DND-41 (cell line): ENCODE measurements around the gene VSIG10.

Experiments
- ATAC-seq: fragments of 200-7000 bp; cut with Tn5 transposase; 3 replicates; pipeline ENCODE4 v1.9.1; 2021; ENCODE audit warnings: low read depth; ENCODE audit not compliant: insufficient read depth
- DNase-seq: peaks from one replicate; pipeline ENCODE4 v3.0.0-alpha.2; 2020
- H2AFZ ChIP-seq: 2 replicates; pipeline ENCODE4 v1.6.0; 2012; ENCODE audit warnings: low read depth, low read length
- H3K27ac ChIP-seq: 2 replicates; pipeline ENCODE4 v1.5.1; 2012; ENCODE audit warnings: low read length, inconsistent platforms
- H3K27me3 ChIP-seq: fragments of 200-600 bp; sonication (generic); 2 replicates; pipeline ENCODE4 v1.6.0; 2012; ENCODE audit warnings: low read length, mild to moderate bottlenecking, inconsistent platforms; ENCODE audit not compliant: insufficient read depth, poor library complexity
- H3K36me3 ChIP-seq: 2 replicates; pipeline ENCODE4 v1.5.1; 2012; ENCODE audit warnings: low read length, inconsistent platforms; ENCODE audit not compliant: insufficient read depth
- H3K4me1 ChIP-seq: 2 replicates; pipeline ENCODE4 v1.5.1; 2012; ENCODE audit warnings: mild to moderate bottlenecking, low read length; ENCODE audit not compliant: insufficient read depth
- H3K4me2 ChIP-seq: 2 replicates; pipeline ENCODE4 v1.6.0; 2012; ENCODE audit warnings: mild to moderate bottlenecking, moderate library complexity, low read length, inconsistent platforms; ENCODE audit not compliant: insufficient read depth
- H3K4me3 ChIP-seq, 2 experiments: fragments of 200-600 bp in 1 of 2; shearing (Covaris generic) in 1 of 2; 2 replicates each; pipeline ENCODE4 v1.5.1; 2012 to 2016; ENCODE audit warnings: inconsistent platforms in 2 of 2, low read length in 2 of 2, mild to moderate bottlenecking in 2 of 2, low read depth in 1 of 2, moderate library complexity in 1 of 2
- H3K79me2 ChIP-seq: 2 replicates; pipeline ENCODE4 v1.6.0; 2012; ENCODE audit warnings: low read length, inconsistent platforms; ENCODE audit not compliant: insufficient read depth
- H3K9ac ChIP-seq: 2 replicates; pipeline ENCODE4 v1.6.0; 2012; ENCODE audit warnings: low read depth, mild to moderate bottlenecking, inconsistent platforms, low read length, moderate library complexity
- H3K9me3 ChIP-seq: 2 replicates; pipeline ENCODE4 v1.5.1; 2012; ENCODE audit warnings: low read length, moderate library complexity, mild to moderate bottlenecking, inconsistent platforms; ENCODE audit not compliant: insufficient read depth, severe bottlenecking
- H4K20me1 ChIP-seq: 2 replicates; pipeline ENCODE4 v1.6.0; 2012; ENCODE audit warnings: low read length; ENCODE audit not compliant: insufficient read depth
- CTCF ChIP-seq: IDR thresholded peaks from 2 replicates; pipeline ENCODE4 v1.5.1; 2012; ENCODE audit warnings: borderline replicate concordance, low read length, moderate library complexity, mild to moderate bottlenecking; ENCODE audit not compliant: poor library complexity, severe bottlenecking; ENCODE audit errors: extremely low read depth
- EZH2 ChIP-seq: IDR thresholded peaks from 3 replicates; pipeline ENCODE4 v1.6.1; 2012; ENCODE audit warnings: borderline replicate concordance, low read depth, mild to moderate bottlenecking, moderate library complexity, low read length, inconsistent platforms; ENCODE audit not compliant: severe bottlenecking

The VSIG10 gene

GRCh38 chr12:118044577-118044976 is 59.2 kb downstream of the VSIG10 start:
- DNase-seq (no peak), ATAC-seq (no peak)
- no peaks in the 10 kb centered on the region for H3K79me2 ChIP-seq
- peaks cover 37% of the 10 kb centered on the region for H3K36me3 ChIP-seq
- no peaks in the 10 kb centered on the region for H4K20me1 ChIP-seq
- H3K27me3 ChIP-seq = no peaks in the 10 kb centered on the region
- no peak overlapping the region for H3K9ac ChIP-seq
- no peak overlapping the region for H2AFZ ChIP-seq
- no peaks in the 10 kb centered on the region for H3K4me1 ChIP-seq
- H3K27ac ChIP-seq = no peak overlapping the region
- no peak overlapping the region for H3K4me2 ChIP-seq
- no peak overlapping the region for H3K4me3 ChIP-seq
- no peaks in the 10 kb centered on the region for H3K9me3 ChIP-seq
- TF ChIP-seq EZH2 = no peak
- TF ChIP-seq CTCF = no peak

- Histone ChIP-seq H4K20me1 (no peaks in the 10 kb centered on the region), H3K4me2 (no peak overlapping the region), H2AFZ (no peak overlapping the region), H3K79me2 (no peaks in the 10 kb centered on the region), H3K9ac (no peak overlapping the region), H3K4me3 (no peak overlapping the region), H3K27me3 (no peaks in the 10 kb centered on the region), H3K4me1 (no peaks in the 10 kb centered on the region), H3K36me3 (peaks cover 40% of the 10 kb centered on the region), H3K9me3 (no peaks in the 10 kb centered on the region), H3K27ac (no peak overlapping the region)
- TF ChIP-seq EZH2 (no peak), CTCF (no peak)
- DNase-seq (no peak), ATAC-seq (no peak)
Observed at GRCh38 chr12:118044075-118044474, 59.7 kb downstream of the VSIG10 start.

- H3K4me1 ChIP-seq = no peaks in the 10 kb centered on the region
- H3K4me2 ChIP-seq = no peak overlapping the region
- H3K27me3 ChIP-seq = no peaks in the 10 kb centered on the region
- ATAC-seq = no peak
- peaks cover 53% of the 10 kb centered on the region for H3K36me3 ChIP-seq
- no peaks in the 10 kb centered on the region for H3K9me3 ChIP-seq
- H3K9ac ChIP-seq = no peak overlapping the region
- H4K20me1 ChIP-seq = no peaks in the 10 kb centered on the region; the same call in 1 of the 2 replicates
- H3K79me2 ChIP-seq = no peaks in the 10 kb centered on the region
- TF ChIP-seq EZH2 = no peak
- no peak for TF ChIP-seq CTCF
- DNase-seq = no peak
- no peak overlapping the region for H3K27ac ChIP-seq
- no peak overlapping the region for H2AFZ ChIP-seq
- H3K4me3 ChIP-seq = no peak overlapping the region
Observed at GRCh38 chr12:118042091-118042490, 61.7 kb downstream of the VSIG10 start.

- Histone ChIP-seq H4K20me1 (no peaks in the 10 kb centered on the region; the same call in 1 of the 2 replicates), H3K4me1 (no peaks in the 10 kb centered on the region), H3K36me3 (peaks cover 81% of the 10 kb centered on the region), H3K4me3 (no peak overlapping the region), H3K27ac (no peak overlapping the region), H3K27me3 (no peaks in the 10 kb centered on the region), H3K79me2 (no peaks in the 10 kb centered on the region), H3K9ac (no peak overlapping the region), H3K9me3 (no peaks in the 10 kb centered on the region), H3K4me2 (no peak overlapping the region), H2AFZ (no peak overlapping the region)
- no peak for TF ChIP-seq EZH2
- TF ChIP-seq CTCF = no peak
- no peak for ATAC-seq
- DNase-seq = no peak
Observed at GRCh38 chr12:118038137-118038536, 65.7 kb downstream of the VSIG10 start.
